Measurements from ENCODE around the gene ITGA4. TPM values are rescaled to one million over a fixed set of nuclear protein-coding genes. Genes with fewer than 3 reads are reported as not detected.
A peak's percentile ranks its signal among the peaks of the same experiment; 100 is the strongest.

The ITGA4 gene
- total RNA-seq, 1 experiment from 2014 or later: 2.7 TPM

- no peak overlapping the region for H3K4me3 Mint-ChIP-seq
- ChIA-PET POLR2A (no interaction called here), CTCF (interaction anchor here (6.3 kb wide), 1 partner anchor 141 kb away, joined by 42 read pairs; no protein-coding TSS in a partner anchor)
- no peak overlapping the region for H3K27ac Mint-ChIP-seq
- 0 out of 2 replicates have a peak, but pooled peaks have one; percentile 18 for ATAC-seq
- H3K4me1 Mint-ChIP-seq: peaks cover 4% of the 10 kb centered on the region
- H3K36me3 Mint-ChIP-seq: no peaks in the 10 kb centered on the region
- TF ChIP-seq TCF7 (CRISPR knock-in tag; IDR thresholded peaks at IDR 0.05; ENCODE audit: low read depth) (no peak), NFYB (CRISPR knock-in tag; conservative IDR thresholded peaks at IDR 0.05; ENCODE audit: low read depth) (no peak), CBFB (CRISPR knock-in tag; IDR thresholded peaks at IDR 0.05; ENCODE audit: low read depth) (no peak), NR3C1 (CRISPR knock-in tag; conservative IDR thresholded peaks at IDR 0.05; ENCODE audit: low read depth) (no peak), AR (CRISPR knock-in tag; IDR thresholded peaks at IDR 0.05) (no peak), GABPB1 (CRISPR knock-in tag; IDR thresholded peaks at IDR 0.05) (no peak), ERG (CRISPR knock-in tag; IDR thresholded peaks at IDR 0.05) (no peak), MYBL2 (CRISPR knock-in tag; IDR thresholded peaks at IDR 0.05) (no peak), ZNF425 (CRISPR knock-in tag; conservative IDR thresholded peaks at IDR 0.05) (no peak)
- DNase-seq (ENCODE audit: low spot score): no peak
- no peaks in the 10 kb centered on the region for H3K9me3 Mint-ChIP-seq
- H3K27me3 Mint-ChIP-seq (ENCODE audit: low read depth): no peaks in the 10 kb centered on the region
Measured at GRCh38 chr2:181574321-181574720, 117.1 kb downstream of the ITGA4 start.

GRCh38 chr2:181575024-181575649 lies 118.0 kb downstream of the ITGA4 start:
- H3K4me3 Mint-ChIP-seq: no peak overlapping the region
- ChIA-PET CTCF (interaction anchor here (1.0 to 6.3 kb wide), 2 partner anchors 83 to 140 kb away, joined by 3 to 42 read pairs; no protein-coding TSS in a partner anchor), POLR2A (no interaction called here)
- H3K27ac Mint-ChIP-seq: no peak overlapping the region
- DNase-seq (ENCODE audit: low spot score) (no peak), ATAC-seq (peak; percentile 38; the same call in 1 of the 2 replicates)
- H3K9me3 Mint-ChIP-seq: no peaks in the 10 kb centered on the region
- H3K27me3 Mint-ChIP-seq (ENCODE audit: low read depth): no peaks in the 10 kb centered on the region
- peaks cover 4% of the 10 kb centered on the region for H3K4me1 Mint-ChIP-seq
- no peaks in the 10 kb centered on the region for H3K36me3 Mint-ChIP-seq
- no peak for TF ChIP-seq CBFB (CRISPR knock-in tag; IDR thresholded peaks at IDR 0.05; ENCODE audit: low read depth)
- TF ChIP-seq TP53 (CRISPR knock-in tag; IDR thresholded peaks at IDR 0.05): no peak
- TF ChIP-seq MLX (CRISPR knock-in tag; IDR thresholded peaks at IDR 0.05): no peak
- no peak for TF ChIP-seq ZNF121 (CRISPR knock-in tag; IDR thresholded peaks at IDR 0.05)
- TF ChIP-seq ERG (CRISPR knock-in tag; IDR thresholded peaks at IDR 0.05): no peak
- no peak for TF ChIP-seq KAT7 (CRISPR knock-in tag; IDR thresholded peaks at IDR 0.05; ENCODE audit: borderline replicate concordance)
- no peak for TF ChIP-seq ATF6 (CRISPR knock-in tag; IDR thresholded peaks at IDR 0.05)
- TF ChIP-seq FOXP1 (CRISPR knock-in tag; IDR thresholded peaks at IDR 0.05; ENCODE audit: borderline replicate concordance): no peak
- TF ChIP-seq RELA (CRISPR knock-in tag; IDR thresholded peaks at IDR 0.05; ENCODE audit: borderline replicate concordance): no peak
- TF ChIP-seq ZBTB21 (CRISPR knock-in tag; IDR thresholded peaks at IDR 0.05; ENCODE audit: borderline replicate concordance): no peak
- TF ChIP-seq TCF7 (CRISPR knock-in tag; IDR thresholded peaks at IDR 0.05; ENCODE audit: low read depth): no peak
- TF ChIP-seq JUN (CRISPR knock-in tag; IDR thresholded peaks at IDR 0.05): no peak
- TF ChIP-seq ZNF671 (CRISPR knock-in tag; IDR thresholded peaks at IDR 0.05): no peak
- no peak for TF ChIP-seq MXD4 (CRISPR knock-in tag; IDR thresholded peaks at IDR 0.05; ENCODE audit: borderline replicate concordance)
- TF ChIP-seq TEAD1 (CRISPR knock-in tag; IDR thresholded peaks at IDR 0.05): no peak
- no peak for TF ChIP-seq ZNF219 (CRISPR knock-in tag; IDR thresholded peaks at IDR 0.05; ENCODE audit: borderline replicate concordance)
- no peak for TF ChIP-seq NR2C2 (CRISPR knock-in tag; IDR thresholded peaks at IDR 0.05)
- no peak for TF ChIP-seq ZMAT4 (CRISPR knock-in tag; IDR thresholded peaks at IDR 0.05)
